HL-60 (cell line): ENCODE measurements around the gene PMP22.

ENCODE experiments used
- DNase-seq, 2 experiments: peaks; one replicate each; pipeline ENCODE4 v3.0.0-alpha.2; 2010 to 2020; ENCODE audit warnings: low read depth in 1 of 2, low spot score in 1 of 2
- H3K27ac ChIP-seq: fragments of 250-450 bp; sonication (Bioruptor Pico); replicated peaks from 2 replicates; pipeline ENCODE4 v1.5.1; 2020; ENCODE audit warnings: mild to moderate bottlenecking, moderate library complexity
- H3K27me3 ChIP-seq: fragments of 250-450 bp; sonication (Bioruptor Pico); 2 replicates; pipeline ENCODE4 v1.5.1; 2021; ENCODE audit warnings: mild to moderate bottlenecking, moderate library complexity; ENCODE audit not compliant: insufficient read depth, poor library complexity, severe bottlenecking
- H3K4me3 ChIP-seq: replicated peaks from 2 replicates; pipeline ENCODE4 v1.5.1; 2011; ENCODE audit warnings: mild to moderate bottlenecking, control low read depth, low read length; ENCODE audit not compliant: insufficient read depth
- CTCF ChIP-seq: IDR thresholded peaks from one replicate; pipeline ENCODE4 v1.5.1; 2011; ENCODE audit warnings: low read length, control low read depth, inconsistent platforms; ENCODE audit not compliant: insufficient read depth
- GABPA ChIP-seq: IDR thresholded peaks from 2 replicates; pipeline ENCODE4 v1.6.1; 2012; ENCODE audit warnings: low read depth
- POLR2AphosphoS5 ChIP-seq: IDR thresholded peaks from 2 replicates; pipeline ENCODE4 v1.6.1; 2012; ENCODE audit warnings: low read depth
- REST ChIP-seq: IDR thresholded peaks from 2 replicates; pipeline ENCODE4 v1.6.1; 2012; ENCODE audit warnings: low read depth; ENCODE audit not compliant: insufficient replicate concordance
- SPI1 ChIP-seq: IDR thresholded peaks from 2 replicates; pipeline ENCODE4 v1.6.1; 2012; ENCODE audit warnings: low read depth, mild to moderate bottlenecking, borderline replicate concordance

PMP22 gene

GRCh38 chr17:15269780-15270089 is 4.6 kb upstream of the PMP22 start:
- DNase-seq, result no peak
- Histone ChIP-seq H3K27ac (no peak overlapping the region), H3K27me3 (no peaks in the 10 kb centered on the region), H3K4me3 (no peak overlapping the region)
- TF ChIP-seq REST (no peak), CTCF (no peak)

GRCh38 chr17:15269087-15269779 is 4.1 kb upstream of the PMP22 start:
- no peak for DNase-seq
- Histone ChIP-seq H3K4me3 (no peak overlapping the region), H3K27me3 (no peaks in the 10 kb centered on the region), H3K27ac (no peak overlapping the region)
- no peak for TF ChIP-seq SPI1
- TF ChIP-seq REST, result no peak
- TF ChIP-seq POLR2AphosphoS5, result no peak
- no peak for TF ChIP-seq CTCF
- no peak for TF ChIP-seq GABPA

GRCh38 chr17:15268461-15268860 is 3.3 kb upstream of the PMP22 start:
- no peak overlapping the region for H3K27ac ChIP-seq
- H3K4me3 ChIP-seq, result no peak overlapping the region
- TF ChIP-seq POLR2AphosphoS5, result no peak
- no peak for TF ChIP-seq GABPA
- TF ChIP-seq SPI1, result no peak
- no peak for TF ChIP-seq CTCF
- no peak for TF ChIP-seq REST
- no peak for DNase-seq
- no peaks in the 10 kb centered on the region for H3K27me3 ChIP-seq
